ENCODE measurements around the gene USP22. TPM values are rescaled to one million over a fixed set of nuclear protein-coding genes. Genes with fewer than 3 reads are reported as not detected.
A peak's percentile ranks its signal among the peaks of the same experiment; 100 is the strongest.

Gene USP22
- total and polyA plus RNA-seq, 10 of the 15 experiments (the other 5 are each of a cell fraction or from before 2014, with no cell fraction given), result 10.8 to 218 (median 98.8) TPM

GRCh38 chr17:21010705-21011596 lies 31.9 kb downstream of the USP22 start:
- DNase-seq (ENCODE audit: low read depth, low spot score) (no peak), FAIRE-seq (no peak), ATAC-seq (no peak)
- intact Hi-C loops (cut with micrococcal nuclease; ENCODE audit: unreplicated experiment), result no loop called here
- CTCF ChIA-PET, result interaction anchor here (1.0 kb wide), 1 partner anchor 18 kb away, joined by 3 read pairs; no protein-coding TSS in a partner anchor
- H3K4me2 ChIP-seq (ENCODE audit: control insufficient read depth, insufficient read depth), result no peak overlapping the region
- 86% methylated on average over 27 of the region's 27 CpGs for WGBS (ENCODE audit: insufficient coverage, insufficient replicate concordance, low lambda C conversion rate, missing lambda C conversion rate)
- H3K4me3 ChIP-seq, result no peak overlapping the region
- H2AFZ ChIP-seq (ENCODE audit: control insufficient read depth, low read depth, low read length), result no peak overlapping the region
- peaks cover 53 to 67% of the 10 kb centered on the region in 2 experiments for H3K36me3 ChIP-seq (ENCODE audit: control insufficient read depth in 2 of 2, insufficient read depth in 2 of 2, low read length in 1 of 2)
- no peak overlapping the region for H3K9ac ChIP-seq (ENCODE audit: control insufficient read depth, insufficient read depth, low read length)
- in situ Hi-C loops (cut with MboI), result no loop called here
- POLR2A ChIA-PET, result no interaction called here
- H4K20me1 ChIP-seq (ENCODE audit: control insufficient read depth, insufficient read depth), result no peaks in the 10 kb centered on the region; the same call in 1 of the 2 replicates
- no peaks in the 10 kb centered on the region for H3K79me2 ChIP-seq (ENCODE audit: control insufficient read depth, insufficient read depth, low read length)
- no peaks in the 10 kb centered on the region for H3K9me3 ChIP-seq (replicated peaks; ENCODE audit: control insufficient read depth, insufficient read depth, low read length)
- H3K27me3 ChIP-seq (replicated peaks in 1 of 2; ENCODE audit: control insufficient read depth in 2 of 2, insufficient read depth in 2 of 2, low read length in 1 of 2), result no peaks in the 10 kb centered on the region
- RAD21 ChIA-PET (ENCODE audit: unreplicated experiment), result no interaction called here
- no peaks in the 10 kb centered on the region for H3K4me1 ChIP-seq (ENCODE audit: control insufficient read depth, insufficient read depth, low read length)
- SMC1A ChIA-PET (ENCODE audit: uncharacterized antibody, unreplicated experiment), result interaction anchor here (1.3 kb wide), 1 partner anchor 20 kb away, joined by 3 read pairs; no protein-coding TSS in a partner anchor
- no peak overlapping the region for H3K27ac ChIP-seq (ENCODE audit: control insufficient read depth, insufficient read depth)
- TF ChIP-seq KDM1A (IDR thresholded peaks at IDR 0.05; ENCODE audit: borderline replicate concordance) (no peak), POLR2AphosphoS5 (IDR thresholded peaks at IDR 0.05; ENCODE audit: low read length) (0 out of 2 replicates have a peak, but pooled peaks have one; percentile 28)
- no TSS peak for BruUV-seq (replicated peaks)

- H3K4me1 ChIP-seq (ENCODE audit: control insufficient read depth, insufficient read depth, low read length), result no peaks in the 10 kb centered on the region
- CTCF ChIA-PET, result interaction anchor here (1.0 kb wide), 1 partner anchor 16 kb away, joined by 4 read pairs; no protein-coding TSS in a partner anchor
- H3K27me3 ChIP-seq (replicated peaks in 1 of 2; ENCODE audit: control insufficient read depth in 2 of 2, insufficient read depth in 2 of 2, low read length in 1 of 2), result no peaks in the 10 kb centered on the region
- 96% methylated on average over 10 of the region's 10 CpGs for WGBS (ENCODE audit: insufficient coverage, insufficient replicate concordance, low lambda C conversion rate, missing lambda C conversion rate)
- no peaks in the 10 kb centered on the region for H3K9me3 ChIP-seq (replicated peaks; ENCODE audit: control insufficient read depth, insufficient read depth, low read length)
- H3K4me3 ChIP-seq, result no peak overlapping the region
- no peak for ATAC-seq
- H3K9ac ChIP-seq (ENCODE audit: control insufficient read depth, insufficient read depth, low read length), result no peak overlapping the region
- H4K20me1 ChIP-seq (ENCODE audit: control insufficient read depth, insufficient read depth), result peaks cover 3% of the 10 kb centered on the region; the same call in 1 of the 2 replicates
- TF ChIP-seq STAT1 (conservative IDR thresholded peaks at IDR 0.05) (no peak), POLR2A (IDR thresholded peaks at IDR 0.05; ENCODE audit: low read depth, low read length) (peak; percentile 21; the same call in 1 of the 2 replicates)
- H3K36me3 ChIP-seq (ENCODE audit: control insufficient read depth in 2 of 2, insufficient read depth in 2 of 2, low read length in 1 of 2), result peaks cover 52 to 75% of the 10 kb centered on the region in 2 experiments
- POLR2A ChIA-PET, result no interaction called here
- RAD21 ChIA-PET (ENCODE audit: unreplicated experiment), result no interaction called here
- no peak overlapping the region for H2AFZ ChIP-seq (ENCODE audit: control insufficient read depth, low read depth, low read length)
- intact Hi-C loops (cut with micrococcal nuclease; ENCODE audit: unreplicated experiment) (no loop called here), in situ Hi-C loops (cut with MboI) (no loop called here)
- no peak for DNase-seq (ENCODE audit: low read depth, low spot score)
- no peak overlapping the region for H3K27ac ChIP-seq (ENCODE audit: control insufficient read depth, insufficient read depth)
- H3K4me2 ChIP-seq (ENCODE audit: control insufficient read depth, insufficient read depth), result no peak overlapping the region
- no peaks in the 10 kb centered on the region for H3K79me2 ChIP-seq (ENCODE audit: control insufficient read depth, insufficient read depth, low read length)
- FAIRE-seq, result no peak
- SMC1A ChIA-PET (ENCODE audit: uncharacterized antibody, unreplicated experiment), result no interaction called here
- no TSS peak for BruUV-seq (replicated peaks)
These were observed 33.7 kb downstream of the USP22 start for GRCh38 chr17:21008992-21009671.
